NCI-H82 (cell line): ENCODE data around the gene PDGFB.

ENCODE experiments used
- DNase-seq: peaks from one replicate; lab custom pipeline; 2025; lab: John Stamatoyannopoulos, UW

The PDGFB gene

GRCh38 chr22:39254122-39254521 lies 9.3 kb upstream of the PDGFB start:
- DNase-seq = no peak

- no peak for DNase-seq
Measured at GRCh38 chr22:39253435-39254070, 8.8 kb upstream of the PDGFB start.

- no peak for DNase-seq
Measured at GRCh38 chr22:39252461-39253434, 8.0 kb upstream of the PDGFB start.

- no peak for DNase-seq
Measured at GRCh38 chr22:39251762-39252460, 7.1 kb upstream of the PDGFB start.

GRCh38 chr22:39250838-39251237 lies 6.1 kb upstream of the PDGFB start:
- no peak for DNase-seq

- DNase-seq = no peak
Measured at GRCh38 chr22:39250131-39250530, 5.3 kb upstream of the PDGFB start.

GRCh38 chr22:39249086-39249704 lies 4.4 kb upstream of the PDGFB start:
- DNase-seq = no peak

GRCh38 chr22:39248254-39248653 lies 3.5 kb upstream of the PDGFB start:
- no peak for DNase-seq

GRCh38 chr22:39247361-39247760 lies 2.6 kb upstream of the PDGFB start:
- DNase-seq = no peak

GRCh38 chr22:39246690-39247332 lies 2.0 kb upstream of the PDGFB start:
- DNase-seq = no peak

- no peak for DNase-seq
Measured at GRCh38 chr22:39246217-39246616, 1.4 kb upstream of the PDGFB start.

- DNase-seq = no peak
Measured at GRCh38 chr22:39245130-39246039, 603 bp upstream of the PDGFB start.

GRCh38 chr22:39244136-39244495 lies 666 bp downstream of the PDGFB start:
- DNase-seq = no peak

- DNase-seq = no peak
Measured at GRCh38 chr22:39243439-39244135, 1.2 kb downstream of the PDGFB start.

GRCh38 chr22:39242595-39243438 lies 2.0 kb downstream of the PDGFB start:
- no peak for DNase-seq

GRCh38 chr22:39241794-39242594 lies 2.8 kb downstream of the PDGFB start:
- no peak for DNase-seq

GRCh38 chr22:39240831-39241793 lies 3.7 kb downstream of the PDGFB start:
- DNase-seq = no peak
